ENCODE data around the gene ANP32D.
"Not testable (repeated sequence)": the region's sequence is repeated elsewhere in the genome, so short reads cannot be mapped to it uniquely, and the experiment has no call there.

Gene ANP32D

DNA sequence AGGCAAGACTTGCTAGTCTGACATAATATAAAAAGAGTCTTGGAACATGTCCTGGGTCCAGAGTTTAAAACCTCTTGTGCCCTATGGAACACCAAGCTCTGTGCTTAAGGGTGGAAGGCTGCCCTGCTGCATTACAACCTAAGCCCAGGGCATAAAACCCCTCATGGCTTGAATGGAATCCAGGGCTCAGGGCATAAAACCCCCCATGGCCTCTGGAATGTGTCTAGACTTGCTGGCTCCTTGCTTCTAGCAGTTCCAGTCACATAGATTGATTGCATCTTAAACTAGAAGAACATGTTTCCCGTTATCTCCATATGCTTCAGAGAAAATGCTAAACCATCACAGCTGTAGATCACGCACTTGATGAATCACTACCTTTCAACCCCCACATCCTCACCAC lies 34.5 kb downstream of the ANP32D start:
- DNase-seq (ENCODE audit: low spot score), result not testable (repeated sequence)

DNA sequence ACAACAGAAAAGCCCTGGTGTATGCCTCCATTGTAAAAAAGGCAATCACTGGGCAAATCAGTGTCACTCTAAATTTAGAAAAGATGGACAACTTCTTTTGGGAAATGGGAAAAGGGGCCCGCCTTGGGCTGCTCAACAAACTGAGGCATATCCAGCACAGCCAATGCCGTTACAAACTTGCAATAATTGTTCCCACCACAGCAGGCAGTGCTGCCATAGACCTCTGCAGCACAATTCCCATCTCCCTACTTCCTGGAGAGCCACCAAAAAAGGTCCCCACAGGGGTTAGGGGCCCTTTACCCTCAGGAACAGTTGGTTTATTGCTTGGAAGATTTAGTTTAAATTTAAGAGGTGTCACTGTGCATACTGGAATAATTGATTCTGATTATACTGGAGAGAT lies 36.6 kb downstream of the ANP32D start:
- no peak for DNase-seq (ENCODE audit: low spot score)

DNA sequence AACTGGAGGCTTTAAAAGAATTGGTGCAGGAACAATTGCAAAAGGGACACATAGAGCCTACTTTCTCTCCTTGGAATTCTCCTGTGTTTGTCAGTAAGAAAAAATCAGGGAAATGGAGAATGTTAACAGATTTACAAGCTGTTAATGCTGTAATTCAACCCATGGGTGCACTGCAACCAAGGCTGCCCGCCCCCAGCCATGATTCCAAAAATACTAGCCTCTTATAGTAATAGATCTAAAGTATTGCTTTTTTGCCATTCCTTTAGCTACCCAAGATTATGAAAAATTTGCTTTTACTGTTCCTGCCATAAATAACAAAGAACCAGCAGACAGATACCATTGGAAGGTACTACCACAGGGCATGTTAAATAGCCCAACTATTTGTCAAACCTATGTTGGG lies 37.8 kb downstream of the ANP32D start:
- DNase-seq (ENCODE audit: low spot score), result no peak

DNA sequence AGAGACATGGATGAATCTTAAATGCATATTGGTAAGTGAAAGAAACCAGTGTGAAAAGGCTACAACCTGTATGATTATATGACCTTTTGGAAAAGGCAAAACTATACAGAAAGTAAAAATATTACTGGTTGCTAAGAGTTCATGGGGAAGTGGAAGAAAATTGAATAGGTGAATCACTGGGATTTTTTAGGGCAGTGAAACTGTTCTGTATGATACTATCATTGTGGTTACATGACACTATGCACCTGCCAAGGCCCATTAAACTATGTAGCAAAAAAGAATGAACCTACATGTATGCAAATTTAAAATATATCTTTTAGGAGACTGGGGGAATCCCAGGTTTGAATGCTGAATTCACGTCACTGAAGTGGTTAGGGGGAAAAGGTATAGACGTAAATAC lies 40.5 kb downstream of the ANP32D start:
- DNase-seq (ENCODE audit: low spot score), result no peak

DNA sequence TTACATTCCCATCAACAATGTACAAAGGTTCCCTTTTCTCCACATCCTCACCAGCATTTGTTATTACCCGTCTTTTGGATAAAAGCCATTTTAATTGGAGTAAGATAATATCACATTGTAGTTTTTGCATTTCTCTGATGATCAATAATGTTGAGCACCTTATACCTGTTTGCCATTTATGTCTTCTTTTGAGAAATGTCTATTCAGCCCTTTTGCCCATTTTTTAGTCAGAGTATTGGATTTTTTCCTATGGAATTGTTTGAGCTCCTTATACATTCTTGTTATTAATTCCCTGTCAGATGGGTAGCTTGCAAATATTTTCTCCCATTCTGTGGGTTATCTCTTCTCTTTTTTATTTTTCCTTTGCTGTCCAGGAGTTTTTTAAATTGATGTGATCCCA lies 42.4 kb downstream of the ANP32D start:
- no peak for DNase-seq (ENCODE audit: low spot score)

DNA sequence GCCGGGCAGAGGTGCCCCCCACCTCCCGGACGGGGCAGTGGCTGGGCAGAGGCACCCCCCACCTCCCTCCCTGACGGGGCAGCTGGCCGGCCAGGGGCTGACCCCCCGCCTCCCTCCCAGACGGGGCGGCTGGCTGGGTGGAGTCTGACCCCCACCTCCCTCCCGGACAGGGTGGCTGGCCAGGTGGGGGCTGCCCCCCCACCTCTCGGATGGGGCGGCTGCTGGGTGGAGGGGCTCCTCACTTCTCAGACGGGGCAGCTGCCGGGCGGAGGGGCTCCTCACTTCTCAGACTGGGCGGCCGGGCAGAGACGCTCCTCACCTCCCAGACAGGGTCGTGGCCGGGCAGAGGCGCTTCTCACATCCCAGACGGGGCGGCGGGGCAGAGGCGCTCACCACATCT lies 48.0 kb downstream of the ANP32D start:
- DNase-seq (ENCODE audit: low spot score), result not testable (repeated sequence)

All from GM03348 (cell line).